HCT116 (cell line): ENCODE measurements around the gene WDR70.

Experiments used
- ATF3 ChIP-seq: IDR thresholded peaks from 2 replicates; pipeline ENCODE4 v1.6.1; 2012
- CTCF ChIP-seq, 3 experiments: fragments of 200-600 bp in 1 of 3; sonication (generic) in 1 of 3; IDR thresholded peaks in 2 of 3; conservative IDR thresholded peaks in 1 of 3; 2 replicates each; pipeline ENCODE4 v1.5.1; 2012 to 2017; ENCODE audit warnings: low read depth in 2 of 3, low read length in 2 of 3, antibody characterized with exemption in 1 of 3, borderline replicate concordance in 1 of 3, control low read depth in 1 of 3, mild to moderate bottlenecking in 1 of 3, mixed read lengths in 1 of 3, mixed run types in 1 of 3, moderate library complexity in 1 of 3; ENCODE audit not compliant: insufficient read depth in 1 of 3
- ELF1 ChIP-seq: IDR thresholded peaks from 2 replicates; pipeline ENCODE4 v1.6.1; 2012; ENCODE audit warnings: low read depth, borderline replicate concordance
- EZH2 ChIP-seq: fragments of 200-600 bp; sonication (generic); IDR thresholded peaks from 2 replicates; pipeline ENCODE4 v1.6.1; 2017; ENCODE audit warnings: antibody characterized with exemption, mixed run types
- JUND ChIP-seq: IDR thresholded peaks from 2 replicates; pipeline ENCODE4 v1.6.1; 2012
- POLR2A ChIP-seq: IDR thresholded peaks from 2 replicates; pipeline ENCODE4 v1.7.0; 2011; ENCODE audit warnings: borderline replicate concordance; ENCODE audit not compliant: insufficient read depth, insufficient read length; ENCODE audit errors: extremely low read depth
- SIN3A ChIP-seq: IDR thresholded peaks from 2 replicates; pipeline ENCODE4 v1.6.1; 2012; ENCODE audit warnings: low read depth
- TCF7L2 ChIP-seq: IDR thresholded peaks from 2 replicates; pipeline ENCODE4 v1.7.0; 2011; ENCODE audit warnings: borderline replicate concordance, inconsistent platforms; ENCODE audit not compliant: insufficient read depth, insufficient read length; ENCODE audit errors: extremely low read depth
- ZBTB33 ChIP-seq: IDR thresholded peaks from 2 replicates; pipeline ENCODE4 v1.6.1; 2011; ENCODE audit warnings: mild to moderate bottlenecking, low read length, moderate library complexity; ENCODE audit not compliant: insufficient replicate concordance; ENCODE audit errors: extremely low read depth
- ZNF274 ChIP-seq: fragments of 200-500 bp; sonication (Bioruptor generic); IDR thresholded peaks from 2 replicates; pipeline ENCODE4 v1.6.1; 2014; ENCODE audit warnings: mild to moderate bottlenecking, low read depth, low read length, inconsistent platforms

GRCh38 chr5:37658440-37658839, 279.3 kb downstream of the WDR70 start:
- TF ChIP-seq POLR2A (no peak), CTCF (IDR thresholded peaks at IDR 0.05 in 2 of 3, conservative IDR thresholded peaks at IDR 0.05 in 1 of 3; ENCODE audit: borderline replicate concordance in 1 of 3, insufficient read depth in 1 of 3, low read depth in 2 of 3, low read length in 2 of 3) (no peak), JUND (no peak), ATF3 (no peak), ELF1 (no peak), TCF7L2 (no peak), SIN3A (no peak), ZNF274 (no peak), EZH2 (no peak), ZBTB33 (no peak)
